ENCODE data around the gene SLFN12L. TPM values are rescaled to one million over a fixed set of nuclear protein-coding genes. Genes with fewer than 3 reads are reported as not detected.

Gene SLFN12L
- total RNA-seq, 4 donors from 2014 or later, result 1.2 to 2.0 (median 1.4) TPM

DNA sequence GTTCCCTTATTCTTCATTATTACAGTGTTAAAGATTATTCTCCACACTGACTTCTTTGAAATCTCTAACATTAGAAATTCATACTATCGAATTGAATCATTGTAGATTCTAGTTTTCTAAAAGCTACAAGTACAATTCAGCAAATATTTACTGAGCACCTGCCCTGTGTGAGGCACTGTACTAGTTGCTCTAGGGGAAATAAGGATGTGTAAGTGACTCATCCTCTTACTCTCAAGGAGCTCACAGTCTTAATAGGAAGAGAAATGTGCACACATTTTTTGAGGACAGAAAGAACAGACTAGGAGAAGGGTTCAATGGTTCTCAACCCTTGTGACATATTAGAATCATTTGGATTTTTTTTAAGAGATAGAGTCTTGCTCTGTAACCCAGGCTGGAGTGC, 7.7 kb upstream of the SLFN12L start:
- 67 to 88% methylated on average over 1 of the region's 1 CpG for WGBS, 2 donors
- no peak for DNase-seq (ENCODE audit: low spot score in 2 of 2)
- Histone ChIP-seq H3K4me3 (no peak overlapping the region), H3K27me3 (no peaks in the 10 kb centered on the region), H3K4me1 (peaks cover 0 to 8% (median 2%) of the 10 kb centered on the region in 4 donors), H3K36me3 (no peaks in the 10 kb centered on the region), H3K27ac (no peak overlapping the region), H3K9me3 (no peaks in the 10 kb centered on the region)
- TF ChIP-seq POLR2A (IDR thresholded peaks at IDR 0.05), result no peak
- no peak for TF ChIP-seq EP300 (IDR thresholded peaks at IDR 0.05)
- TF ChIP-seq, protein P1, sequence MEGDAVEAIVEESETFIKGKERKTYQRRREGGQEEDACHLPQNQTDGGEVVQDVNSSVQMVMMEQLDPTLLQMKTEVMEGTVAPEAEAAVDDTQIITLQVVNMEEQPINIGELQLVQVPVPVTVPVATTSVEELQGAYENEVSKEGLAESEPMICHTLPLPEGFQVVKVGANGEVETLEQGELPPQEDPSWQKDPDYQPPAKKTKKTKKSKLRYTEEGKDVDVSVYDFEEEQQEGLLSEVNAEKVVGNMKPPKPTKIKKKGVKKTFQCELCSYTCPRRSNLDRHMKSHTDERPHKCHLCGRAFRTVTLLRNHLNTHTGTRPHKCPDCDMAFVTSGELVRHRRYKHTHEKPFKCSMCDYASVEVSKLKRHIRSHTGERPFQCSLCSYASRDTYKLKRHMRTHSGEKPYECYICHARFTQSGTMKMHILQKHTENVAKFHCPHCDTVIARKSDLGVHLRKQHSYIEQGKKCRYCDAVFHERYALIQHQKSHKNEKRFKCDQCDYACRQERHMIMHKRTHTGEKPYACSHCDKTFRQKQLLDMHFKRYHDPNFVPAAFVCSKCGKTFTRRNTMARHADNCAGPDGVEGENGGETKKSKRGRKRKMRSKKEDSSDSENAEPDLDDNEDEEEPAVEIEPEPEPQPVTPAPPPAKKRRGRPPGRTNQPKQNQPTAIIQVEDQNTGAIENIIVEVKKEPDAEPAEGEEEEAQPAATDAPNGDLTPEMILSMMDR (IDR thresholded peaks at IDR 0.05), result no peak

- 41 to 52% methylated on average over 1 of the region's 1 CpG for WGBS, 2 donors
- TF ChIP-seq EP300 (IDR thresholded peaks at IDR 0.05), result no peak
- no peak for TF ChIP-seq POLR2A (IDR thresholded peaks at IDR 0.05)
- TF ChIP-seq, protein P1 (IDR thresholded peaks at IDR 0.05), result no peak
Observed at GRCh38 chr17:35543856-35544255, 6.4 kb upstream of the SLFN12L start.

DNA sequence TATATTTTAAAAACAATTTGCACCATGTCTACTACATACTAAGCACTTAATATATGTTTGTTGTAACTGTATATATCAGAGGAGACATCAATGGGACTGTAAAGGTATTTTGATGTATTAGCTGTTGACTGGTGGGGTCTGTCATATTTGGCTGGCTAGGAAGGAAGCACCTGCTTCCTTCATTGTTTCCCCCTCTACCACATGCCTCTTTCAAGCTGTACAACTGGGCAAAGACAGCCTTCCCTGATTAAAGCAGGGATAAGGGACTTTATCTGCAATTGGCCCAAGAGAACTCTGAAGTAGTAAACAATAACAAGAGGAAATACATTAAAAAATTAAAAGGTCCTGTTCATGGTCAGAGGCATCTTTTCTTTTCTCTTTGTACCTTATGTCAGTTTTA, 5.5 kb upstream of the SLFN12L start:
- Histone ChIP-seq H3K36me3 (no peaks in the 10 kb centered on the region), H3K27ac (no peak overlapping the region), H3K4me3 (no peak overlapping the region), H3K27me3 (no peaks in the 10 kb centered on the region), H3K4me1 (peaks cover 0 to 26% (median 8%) of the 10 kb centered on the region in 4 donors), H3K9me3 (no peaks in the 10 kb centered on the region)
- DNase-seq (ENCODE audit: low spot score in 2 of 2), result no peak
- TF ChIP-seq, protein P1 (IDR thresholded peaks at IDR 0.05), result no peak
- no peak for TF ChIP-seq POLR2A (IDR thresholded peaks at IDR 0.05)
- TF ChIP-seq EP300 (IDR thresholded peaks at IDR 0.05), result no peak

More at GRCh38 chr17:35543856-35544255, 6.4 kb upstream of the SLFN12L start:
- Histone ChIP-seq H3K36me3 (no peaks in the 10 kb centered on the region), H3K27me3 (no peaks in the 10 kb centered on the region), H3K27ac (no peak overlapping the region), H3K4me3 (no peak overlapping the region), H3K4me1 (peaks cover 0 to 18% (median 6%) of the 10 kb centered on the region in 4 donors), H3K9me3 (no peaks in the 10 kb centered on the region)
- DNase-seq (ENCODE audit: low spot score in 2 of 2), result no peak

GRCh38 chr17:35541434-35541833, 4.0 kb upstream of the SLFN12L start:
- no peak for DNase-seq (ENCODE audit: low spot score in 2 of 2)
- Histone ChIP-seq H3K27ac (peak overlapping the region in 3 of 4 donors; percentile 75 to 76 (median 76)), H3K4me1 (peaks cover 0 to 39% (median 13%) of the 10 kb centered on the region in 4 donors), H3K36me3 (no peaks in the 10 kb centered on the region), H3K9me3 (no peaks in the 10 kb centered on the region), H3K4me3 (peak overlapping the region in 2 of 4 donors; percentile 43 to 44), H3K27me3 (no peaks in the 10 kb centered on the region)
- TF ChIP-seq POLR2A (IDR thresholded peaks at IDR 0.05), result no peak
- no peak for TF ChIP-seq EP300 (IDR thresholded peaks at IDR 0.05)
- TF ChIP-seq, protein P1 (IDR thresholded peaks at IDR 0.05), result no peak
- WGBS, 2 donors, result 54 to 77% methylated on average over 1 of the region's 1 CpG

GRCh38 chr17:35540589-35541404, 3.3 kb upstream of the SLFN12L start:
- TF ChIP-seq EP300 (IDR thresholded peaks at IDR 0.05) (peak in 1 of 2 donors; percentile 19), POLR2A (IDR thresholded peaks at IDR 0.05) (no peak)
- TF ChIP-seq, protein P1 (IDR thresholded peaks at IDR 0.05), result no peak
- no peaks in the 10 kb centered on the region for H3K9me3 ChIP-seq
- peak overlapping the region in 3 of 4 donors; percentile 75 to 76 (median 76) for H3K27ac ChIP-seq
- H3K4me3 ChIP-seq, result peak overlapping the region in 3 of 4 donors; percentile 21 to 44 (median 43)
- 47 to 54% methylated on average over 8 of the region's 8 CpGs for WGBS, 2 donors
- H3K36me3 ChIP-seq, result no peaks in the 10 kb centered on the region
- H3K27me3 ChIP-seq, result no peaks in the 10 kb centered on the region
- DNase-seq (ENCODE audit: low spot score in 2 of 2), result peak; percentile 20 to 49
- H3K4me1 ChIP-seq, result peaks cover 0 to 39% (median 13%) of the 10 kb centered on the region in 4 donors

Data from tibial nerve (tissue), 4 donors.